PFSK-1 (cell line): ENCODE measurements around the gene UBTD2.

Experiments used
- POLR2AphosphoS5 ChIP-seq: IDR thresholded peaks from 2 replicates; pipeline ENCODE4 v1.6.1; 2012; ENCODE audit warnings: low read depth, mild to moderate bottlenecking, control low read depth, low read length, moderate library complexity
- SIN3A ChIP-seq: IDR thresholded peaks from 2 replicates; pipeline ENCODE4 v1.6.1; 2012; ENCODE audit warnings: mild to moderate bottlenecking, low read length, moderate library complexity, borderline replicate concordance; ENCODE audit not compliant: insufficient read depth
- TF ChIP-seq, protein P1 (sequence below), 2 experiments: IDR thresholded peaks; 2 replicates each; pipeline versions ENCODE4 v1.6.1 to v1.8.0; 2011 to 2012; ENCODE audit warnings: low read depth in 2 of 2, low read length in 2 of 2, control low read depth in 1 of 2, inconsistent platforms in 1 of 2, mild to moderate bottlenecking in 1 of 2, moderate library complexity in 1 of 2; ENCODE audit not compliant: insufficient read depth in 1 of 2

DNA sequence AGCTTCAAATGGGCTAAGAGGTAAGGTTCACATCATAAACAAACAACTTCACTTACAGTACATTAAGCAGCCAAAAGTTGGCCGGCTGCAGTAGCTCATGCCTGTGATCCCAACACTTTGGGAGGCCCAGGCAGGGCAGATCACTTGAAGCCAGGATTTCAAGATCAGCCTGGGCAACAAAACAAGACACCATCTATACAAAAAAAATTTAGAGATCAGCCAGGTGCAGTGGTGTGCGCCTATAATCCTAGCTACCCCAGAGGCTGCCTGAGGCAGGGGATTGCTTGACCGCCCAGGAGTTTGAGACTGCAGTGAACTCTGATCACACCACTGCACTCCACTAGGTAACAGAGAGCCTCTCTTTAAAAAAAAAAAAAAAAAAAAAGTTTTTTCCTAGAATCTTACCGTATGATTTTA, 16.9 kb downstream of the UBTD2 start:
- no peak for TF ChIP-seq SIN3A
- TF ChIP-seq, protein P1, sequence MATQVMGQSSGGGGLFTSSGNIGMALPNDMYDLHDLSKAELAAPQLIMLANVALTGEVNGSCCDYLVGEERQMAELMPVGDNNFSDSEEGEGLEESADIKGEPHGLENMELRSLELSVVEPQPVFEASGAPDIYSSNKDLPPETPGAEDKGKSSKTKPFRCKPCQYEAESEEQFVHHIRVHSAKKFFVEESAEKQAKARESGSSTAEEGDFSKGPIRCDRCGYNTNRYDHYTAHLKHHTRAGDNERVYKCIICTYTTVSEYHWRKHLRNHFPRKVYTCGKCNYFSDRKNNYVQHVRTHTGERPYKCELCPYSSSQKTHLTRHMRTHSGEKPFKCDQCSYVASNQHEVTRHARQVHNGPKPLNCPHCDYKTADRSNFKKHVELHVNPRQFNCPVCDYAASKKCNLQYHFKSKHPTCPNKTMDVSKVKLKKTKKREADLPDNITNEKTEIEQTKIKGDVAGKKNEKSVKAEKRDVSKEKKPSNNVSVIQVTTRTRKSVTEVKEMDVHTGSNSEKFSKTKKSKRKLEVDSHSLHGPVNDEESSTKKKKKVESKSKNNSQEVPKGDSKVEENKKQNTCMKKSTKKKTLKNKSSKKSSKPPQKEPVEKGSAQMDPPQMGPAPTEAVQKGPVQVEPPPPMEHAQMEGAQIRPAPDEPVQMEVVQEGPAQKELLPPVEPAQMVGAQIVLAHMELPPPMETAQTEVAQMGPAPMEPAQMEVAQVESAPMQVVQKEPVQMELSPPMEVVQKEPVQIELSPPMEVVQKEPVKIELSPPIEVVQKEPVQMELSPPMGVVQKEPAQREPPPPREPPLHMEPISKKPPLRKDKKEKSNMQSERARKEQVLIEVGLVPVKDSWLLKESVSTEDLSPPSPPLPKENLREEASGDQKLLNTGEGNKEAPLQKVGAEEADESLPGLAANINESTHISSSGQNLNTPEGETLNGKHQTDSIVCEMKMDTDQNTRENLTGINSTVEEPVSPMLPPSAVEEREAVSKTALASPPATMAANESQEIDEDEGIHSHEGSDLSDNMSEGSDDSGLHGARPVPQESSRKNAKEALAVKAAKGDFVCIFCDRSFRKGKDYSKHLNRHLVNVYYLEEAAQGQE (IDR thresholded peaks at IDR 0.05; ENCODE audit: insufficient read depth in 1 of 2, low read depth in 2 of 2, low read length in 2 of 2) = no peak
- no peak for TF ChIP-seq POLR2AphosphoS5
